Measurements from ENCODE around the gene EVI5.

The EVI5 gene

DNA sequence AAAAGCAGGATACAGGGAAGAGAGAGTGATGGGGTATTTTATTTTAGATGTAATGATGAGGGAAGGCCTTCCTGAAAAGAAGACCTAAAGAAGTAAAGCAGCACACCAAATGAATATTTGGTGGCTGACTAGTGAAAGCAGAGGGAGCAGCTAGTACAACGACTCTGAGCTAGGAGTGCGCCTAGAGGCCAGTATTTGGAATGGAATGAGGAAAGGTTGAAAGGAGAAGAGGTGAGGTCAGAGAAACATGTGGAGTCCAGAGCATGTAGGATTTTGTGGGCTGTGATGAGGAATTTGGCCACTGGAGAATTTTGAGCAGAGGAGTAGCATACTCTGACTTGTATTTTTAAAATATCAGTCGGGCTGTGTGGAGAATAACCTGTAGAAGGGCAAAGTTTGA lies 35.1 kb upstream of the EVI5 start:
- H3F3A ChIP-seq (ENCODE audit: insufficient read depth, low read length): no peaks in the 10 kb centered on the region
- no peak overlapping the region for H3K9ac ChIP-seq (ENCODE audit: low read length)
- H3K79me2 ChIP-seq (ENCODE audit: insufficient read depth, low read length): no peaks in the 10 kb centered on the region
- no peaks in the 10 kb centered on the region for H3K27me3 ChIP-seq (ENCODE audit: insufficient read depth, low read length)
- no peaks in the 10 kb centered on the region for H3K4me1 ChIP-seq (ENCODE audit: insufficient read depth, low read length, severe bottlenecking)
- no peaks in the 10 kb centered on the region for H3K36me3 ChIP-seq (ENCODE audit: insufficient read depth, low read length)
- TF ChIP-seq EZH2 (IDR thresholded peaks at IDR 0.05; ENCODE audit: borderline replicate concordance, low read length): no peak
- TF ChIP-seq, protein P1, sequence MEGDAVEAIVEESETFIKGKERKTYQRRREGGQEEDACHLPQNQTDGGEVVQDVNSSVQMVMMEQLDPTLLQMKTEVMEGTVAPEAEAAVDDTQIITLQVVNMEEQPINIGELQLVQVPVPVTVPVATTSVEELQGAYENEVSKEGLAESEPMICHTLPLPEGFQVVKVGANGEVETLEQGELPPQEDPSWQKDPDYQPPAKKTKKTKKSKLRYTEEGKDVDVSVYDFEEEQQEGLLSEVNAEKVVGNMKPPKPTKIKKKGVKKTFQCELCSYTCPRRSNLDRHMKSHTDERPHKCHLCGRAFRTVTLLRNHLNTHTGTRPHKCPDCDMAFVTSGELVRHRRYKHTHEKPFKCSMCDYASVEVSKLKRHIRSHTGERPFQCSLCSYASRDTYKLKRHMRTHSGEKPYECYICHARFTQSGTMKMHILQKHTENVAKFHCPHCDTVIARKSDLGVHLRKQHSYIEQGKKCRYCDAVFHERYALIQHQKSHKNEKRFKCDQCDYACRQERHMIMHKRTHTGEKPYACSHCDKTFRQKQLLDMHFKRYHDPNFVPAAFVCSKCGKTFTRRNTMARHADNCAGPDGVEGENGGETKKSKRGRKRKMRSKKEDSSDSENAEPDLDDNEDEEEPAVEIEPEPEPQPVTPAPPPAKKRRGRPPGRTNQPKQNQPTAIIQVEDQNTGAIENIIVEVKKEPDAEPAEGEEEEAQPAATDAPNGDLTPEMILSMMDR (IDR thresholded peaks at IDR 0.05; ENCODE audit: low read length): no peak
- no peak overlapping the region for H3K4me2 ChIP-seq (ENCODE audit: low read length)
- no peak overlapping the region for H3K4me3 ChIP-seq (ENCODE audit: low read depth, low read length, poor library complexity, severe bottlenecking)
- no peaks in the 10 kb centered on the region for H3K9me2 ChIP-seq (ENCODE audit: low read depth, low read length)
- H3K27ac ChIP-seq (ENCODE audit: low read depth, low read length, poor library complexity, severe bottlenecking): no peak overlapping the region
- H4K20me1 ChIP-seq (ENCODE audit: insufficient read depth, low read length): no peaks in the 10 kb centered on the region
- no peak overlapping the region for H2AFZ ChIP-seq (ENCODE audit: low read length)
- no peaks in the 10 kb centered on the region for H3K9me3 ChIP-seq (ENCODE audit: low read length)

- no peaks in the 10 kb centered on the region for H3K4me1 ChIP-seq (ENCODE audit: insufficient read depth, low read length, severe bottlenecking)
- TF ChIP-seq, protein P1 (IDR thresholded peaks at IDR 0.05; ENCODE audit: low read length): peak; percentile 80
- no peak for TF ChIP-seq EZH2 (IDR thresholded peaks at IDR 0.05; ENCODE audit: borderline replicate concordance, low read length)
- no peak overlapping the region for H3K4me3 ChIP-seq (ENCODE audit: low read depth, low read length, poor library complexity, severe bottlenecking)
- no peak overlapping the region for H3K9ac ChIP-seq (ENCODE audit: low read length)
- H3K9me3 ChIP-seq (ENCODE audit: low read length): no peaks in the 10 kb centered on the region
- no peak overlapping the region for H3K27ac ChIP-seq (ENCODE audit: low read depth, low read length, poor library complexity, severe bottlenecking)
- no peak overlapping the region for H2AFZ ChIP-seq (ENCODE audit: low read length)
- no peaks in the 10 kb centered on the region for H3K27me3 ChIP-seq (ENCODE audit: insufficient read depth, low read length)
- H3K36me3 ChIP-seq (ENCODE audit: insufficient read depth, low read length): no peaks in the 10 kb centered on the region
- no peaks in the 10 kb centered on the region for H3K9me2 ChIP-seq (ENCODE audit: low read depth, low read length)
- no peaks in the 10 kb centered on the region for H4K20me1 ChIP-seq (ENCODE audit: insufficient read depth, low read length)
- H3K79me2 ChIP-seq (ENCODE audit: insufficient read depth, low read length): no peaks in the 10 kb centered on the region
- no peaks in the 10 kb centered on the region for H3F3A ChIP-seq (ENCODE audit: insufficient read depth, low read length)
- no peak overlapping the region for H3K4me2 ChIP-seq (ENCODE audit: low read length)
Observed at GRCh38 chr1:92817986-92818764, 33.3 kb upstream of the EVI5 start.

GRCh38 chr1:92817137-92817697 lies 32.3 kb upstream of the EVI5 start:
- Histone ChIP-seq H3K4me3 (ENCODE audit: low read depth, low read length, poor library complexity, severe bottlenecking) (no peak overlapping the region), H3K4me1 (ENCODE audit: insufficient read depth, low read length, severe bottlenecking) (no peaks in the 10 kb centered on the region), H3K27ac (ENCODE audit: low read depth, low read length, poor library complexity, severe bottlenecking) (no peak overlapping the region), H3K79me2 (ENCODE audit: insufficient read depth, low read length) (no peaks in the 10 kb centered on the region), H3K9me3 (ENCODE audit: low read length) (no peaks in the 10 kb centered on the region), H3K9me2 (ENCODE audit: low read depth, low read length) (no peaks in the 10 kb centered on the region), H4K20me1 (ENCODE audit: insufficient read depth, low read length) (no peaks in the 10 kb centered on the region), H3F3A (ENCODE audit: insufficient read depth, low read length) (no peaks in the 10 kb centered on the region), H3K4me2 (ENCODE audit: low read length) (no peak overlapping the region), H3K9ac (ENCODE audit: low read length) (no peak overlapping the region), H3K36me3 (ENCODE audit: insufficient read depth, low read length) (no peaks in the 10 kb centered on the region), H3K27me3 (ENCODE audit: insufficient read depth, low read length) (no peaks in the 10 kb centered on the region), H2AFZ (ENCODE audit: low read length) (no peak overlapping the region)
- TF ChIP-seq, protein P1 (IDR thresholded peaks at IDR 0.05; ENCODE audit: low read length): no peak
- no peak for TF ChIP-seq EZH2 (IDR thresholded peaks at IDR 0.05; ENCODE audit: borderline replicate concordance, low read length)

All from OCI-LY1 (cell line).